Measurements from ENCODE around the gene NAA25.
A peak's percentile ranks its signal among the peaks of the same experiment; 100 is the strongest.
"Not testable (repeated sequence)": the region's sequence is repeated elsewhere in the genome, so short reads cannot be mapped to it uniquely, and the experiment has no call there.

The NAA25 gene

DNA sequence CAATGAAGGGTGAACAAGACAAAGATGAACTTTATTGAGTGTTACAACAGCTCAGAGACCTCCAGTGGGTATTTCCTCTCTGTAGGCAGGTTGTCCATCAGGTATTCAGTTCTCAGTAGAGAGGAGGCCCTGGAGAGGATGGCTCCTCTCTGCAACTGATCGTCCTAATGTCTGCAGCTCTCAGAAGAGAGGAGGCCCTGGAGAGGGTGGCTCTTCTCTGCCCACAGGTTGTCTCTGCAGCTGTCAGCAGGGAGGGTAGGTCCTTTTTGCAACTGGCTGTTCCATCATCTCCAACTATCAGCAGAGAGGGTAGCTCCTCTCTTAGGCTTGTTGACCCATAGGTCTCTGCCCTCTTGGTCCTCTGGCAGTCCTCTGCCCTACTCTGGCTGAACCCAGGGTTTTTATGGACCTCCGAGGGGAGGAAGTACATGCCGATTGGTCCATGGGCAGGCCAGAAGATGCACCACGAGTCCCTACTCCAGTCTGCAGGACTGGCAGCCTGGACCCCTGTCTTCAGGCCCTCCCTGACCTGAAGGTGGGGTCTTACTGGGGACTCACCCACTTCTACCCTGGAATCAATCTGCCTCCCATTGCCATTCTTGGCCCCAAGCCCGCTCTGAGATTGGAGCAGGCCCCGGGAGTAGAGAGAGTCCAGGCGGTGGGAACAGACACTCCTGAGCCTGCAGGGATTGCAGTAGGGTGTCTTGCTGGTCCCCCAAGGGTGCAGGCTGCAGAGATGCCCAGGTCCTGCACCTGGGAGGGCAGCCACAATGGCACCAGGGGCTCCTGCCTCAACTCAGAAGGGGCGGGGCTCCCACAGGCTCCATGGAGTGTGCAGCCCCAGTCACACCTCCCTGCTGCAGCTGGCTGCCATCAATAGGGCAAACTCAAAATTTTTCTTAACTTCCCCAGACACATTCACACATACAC is 97.9 kb downstream of the NAA25 start:
- H3K9me3 ChIP-seq (replicated peaks in 1 of 11): peaks cover 0 to 16% (median 9%) of the 10 kb centered on the region in 11 experiments; a peak in 15 of 22 replicates
- no peak overlapping the region for H3K4me3 ChIP-seq
- H3K4me2 ChIP-seq: peak overlapping the region in 7 of 11 experiments; percentile 6 to 99 (median 95); a peak in 12 of 22 replicates
- H3K9ac ChIP-seq: no peak overlapping the region
- peaks cover 0 to 51% (median 0%) of the 10 kb centered on the region in 11 experiments; a peak in 6 of 22 replicates for H3K27me3 ChIP-seq
- H3K4me1 ChIP-seq: peaks cover 29 to 71% (median 65%) of the 10 kb centered on the region in 10 experiments
- no peak for TF ChIP-seq Cebpa-rat (IDR thresholded peaks at IDR 0.05)
- peaks cover 1 to 22% (median 14%) of the 10 kb centered on the region in 11 experiments; a peak in 14 of 22 replicates for H4K20me1 ChIP-seq
- H3K27ac ChIP-seq: no peak overlapping the region
- peaks cover 0 to 18% (median 14%) of the 10 kb centered on the region in 11 experiments; a peak in 19 of 22 replicates for H3K36me3 ChIP-seq

DNA sequence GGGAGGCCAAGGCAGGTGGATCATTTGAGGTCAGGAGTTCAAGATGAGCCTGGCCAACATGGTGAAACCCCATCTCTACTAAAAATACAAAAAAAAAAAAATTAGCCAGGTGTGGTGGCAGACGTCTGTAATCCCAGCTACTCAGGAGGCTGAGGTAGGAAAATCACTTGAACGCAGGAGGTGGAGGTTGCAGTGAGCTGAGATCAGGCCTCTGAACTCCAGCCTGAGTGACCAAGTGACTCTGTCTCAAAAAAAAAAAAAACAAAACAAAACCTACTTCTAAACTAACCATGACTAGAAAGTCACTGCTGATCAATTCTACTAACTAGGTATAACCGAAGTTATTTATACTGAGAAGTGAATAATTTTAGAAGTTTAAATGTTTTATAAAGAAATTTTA is 99.0 kb downstream of the NAA25 start:
- H3K36me3 ChIP-seq: peaks cover 0 to 13% (median 9%) of the 10 kb centered on the region in 11 experiments; a peak in 7 of 22 replicates
- H3K4me3 ChIP-seq, H3K4me2 ChIP-seq, H3K27ac ChIP-seq, H3K9ac ChIP-seq: not testable (repeated sequence)
- peaks cover 24 to 70% (median 60%) of the 10 kb centered on the region in 10 experiments for H3K4me1 ChIP-seq
- H3K27me3 ChIP-seq: peaks cover 0 to 61% (median 0%) of the 10 kb centered on the region in 11 experiments; a peak in 7 of 22 replicates
- peaks cover 0 to 15% (median 9%) of the 10 kb centered on the region in 11 experiments; a peak in 13 of 22 replicates for H3K9me3 ChIP-seq (replicated peaks in 1 of 11)
- peaks cover 0 to 12% (median 4%) of the 10 kb centered on the region in 11 experiments; a peak in 6 of 22 replicates for H4K20me1 ChIP-seq

DNA sequence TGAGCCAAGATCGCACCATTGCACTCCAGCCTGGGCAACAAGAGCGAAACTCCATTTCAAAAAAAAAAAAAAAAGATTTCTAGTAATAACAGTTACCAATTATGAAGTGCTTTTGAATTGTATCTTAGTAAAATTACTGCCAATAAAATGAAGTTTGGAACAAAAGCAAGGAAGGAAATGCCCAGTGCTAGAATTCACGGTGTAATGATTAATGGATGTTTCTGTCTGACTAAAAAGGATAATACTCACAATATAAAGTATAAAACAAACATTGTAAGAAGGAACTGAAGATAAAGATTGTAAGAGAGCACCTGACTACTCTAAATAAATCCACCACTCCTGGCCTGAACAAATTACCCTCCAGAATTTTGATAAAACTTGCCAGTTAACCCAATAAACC is 99.7 kb downstream of the NAA25 start:
- H3K9me3 ChIP-seq (replicated peaks in 1 of 11): peaks cover 0 to 15% (median 9%) of the 10 kb centered on the region in 11 experiments; a peak in 13 of 22 replicates
- H3K36me3 ChIP-seq: peaks cover 0 to 13% (median 9%) of the 10 kb centered on the region in 11 experiments; a peak in 8 of 22 replicates
- TF ChIP-seq Cebpa-rat (IDR thresholded peaks at IDR 0.05): no peak
- no peak overlapping the region for H3K9ac ChIP-seq
- peaks cover 0 to 13% (median 0%) of the 10 kb centered on the region in 11 experiments; a peak in 6 of 22 replicates for H4K20me1 ChIP-seq
- no peak overlapping the region for H3K27ac ChIP-seq
- peak overlapping the region in 2 of 11 experiments; percentile 62 to 65; a peak in 3 of 22 replicates for H3K4me2 ChIP-seq
- no peak overlapping the region for H3K4me3 ChIP-seq
- peaks cover 24 to 71% (median 55%) of the 10 kb centered on the region in 10 experiments for H3K4me1 ChIP-seq
- peaks cover 0 to 68% (median 0%) of the 10 kb centered on the region in 11 experiments; a peak in 8 of 22 replicates for H3K27me3 ChIP-seq

DNA sequence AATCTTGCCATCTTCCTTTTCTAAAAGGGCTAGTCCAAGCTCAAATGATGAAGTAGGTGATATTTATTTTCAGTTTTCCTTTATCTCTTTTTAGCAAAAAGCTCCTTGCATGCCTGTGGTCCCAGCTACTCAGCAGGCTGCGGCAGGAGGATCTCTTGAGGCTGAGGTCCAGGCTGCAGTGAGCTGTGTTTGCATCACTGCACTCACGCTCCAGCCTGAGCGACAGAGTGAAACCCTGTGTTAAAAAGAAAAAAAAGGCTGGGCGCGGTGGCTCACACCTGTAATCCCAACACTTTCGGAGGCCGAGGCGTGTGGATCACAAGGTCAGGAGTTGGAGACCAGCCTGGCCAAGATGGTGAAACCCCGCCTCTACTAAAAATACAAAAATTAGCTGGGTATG is 100.6 kb downstream of the NAA25 start:
- Histone ChIP-seq H3K9me3 (replicated peaks in 1 of 11) (peaks cover 0 to 15% (median 9%) of the 10 kb centered on the region in 11 experiments; a peak in 13 of 22 replicates), H4K20me1 (peaks cover 0 to 13% (median 0%) of the 10 kb centered on the region in 11 experiments; a peak in 5 of 22 replicates), H3K27me3 (peaks cover 0 to 78% (median 0%) of the 10 kb centered on the region in 11 experiments; a peak in 8 of 22 replicates), H3K4me1 (peaks cover 24 to 73% (median 54%) of the 10 kb centered on the region in 10 experiments), H3K9ac (peak overlapping the region in 3 of 11 experiments; percentile 6 to 52 (median 49); a peak in 5 of 22 replicates), H3K36me3 (peaks cover 0 to 13% (median 9%) of the 10 kb centered on the region in 11 experiments; a peak in 8 of 22 replicates), H3K4me2 (peak overlapping the region; percentile 21 to 66 (median 55); a peak in 19 of 22 replicates), H3K27ac (peak overlapping the region in 4 of 11 experiments; percentile 2 to 48 (median 10); a peak in 4 of 22 replicates), H3K4me3 (no peak overlapping the region)
- no peak for TF ChIP-seq Cebpa-rat (IDR thresholded peaks at IDR 0.05)

DNA sequence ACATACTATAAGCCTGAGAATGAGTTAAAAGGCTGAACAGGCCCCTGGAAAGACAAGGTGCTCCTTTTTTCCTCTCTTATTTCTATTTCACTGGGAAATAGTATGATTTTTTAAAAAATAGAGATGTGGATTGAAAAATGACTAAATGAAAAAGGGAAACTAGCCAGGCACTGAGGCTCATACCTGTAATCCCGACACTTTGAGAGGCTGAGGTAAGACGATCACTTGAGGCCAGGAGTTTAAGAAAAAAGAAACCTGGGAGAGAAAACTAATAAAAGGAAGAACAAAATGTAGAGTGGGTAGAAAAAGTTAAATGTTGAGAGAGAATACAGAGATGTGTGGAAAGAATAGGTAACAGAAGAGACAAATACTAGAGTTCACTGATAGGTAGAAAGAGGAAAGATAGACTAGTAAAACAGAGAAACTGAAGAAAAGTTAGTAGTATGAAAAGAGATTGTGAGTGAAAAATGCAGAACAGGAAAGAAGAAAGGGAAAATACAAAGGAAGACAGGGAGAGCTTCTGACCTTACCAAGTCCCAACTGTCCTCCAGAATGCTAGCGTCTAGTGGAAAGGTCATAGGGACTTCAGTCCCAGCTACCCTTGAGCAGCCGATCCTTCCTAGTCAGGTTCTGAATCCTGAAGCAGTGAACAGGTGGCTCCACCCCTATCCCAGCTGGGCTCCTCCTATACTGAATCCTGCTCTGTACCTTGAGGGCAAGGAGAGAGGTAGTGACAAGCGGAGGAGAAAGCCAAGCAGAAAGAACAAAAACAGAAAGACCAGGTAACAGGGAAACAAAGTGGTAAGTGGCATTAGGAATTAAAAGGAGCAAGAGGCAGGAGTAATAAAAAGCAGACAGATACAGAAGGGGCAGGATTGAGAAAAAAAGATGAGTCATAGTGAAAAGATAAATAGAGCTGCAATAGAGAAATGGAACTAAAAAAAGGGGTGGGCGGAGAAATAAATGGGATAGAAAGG is 102.9 kb downstream of the NAA25 start:
- peaks cover 0 to 20% (median 0%) of the 10 kb centered on the region in 11 experiments; a peak in 6 of 22 replicates for H4K20me1 ChIP-seq
- no peak overlapping the region for H3K4me3 ChIP-seq
- H3K4me2 ChIP-seq: peak overlapping the region; percentile 33 to 79 (median 62)
- H3K9ac ChIP-seq: no peak overlapping the region
- TF ChIP-seq Cebpa-rat (IDR thresholded peaks at IDR 0.05): no peak
- H3K4me1 ChIP-seq: peaks cover 29 to 74% (median 57%) of the 10 kb centered on the region in 10 experiments
- peaks cover 0 to 7% (median 4%) of the 10 kb centered on the region in 11 experiments; a peak in 12 of 22 replicates for H3K9me3 ChIP-seq (replicated peaks in 1 of 11)
- peak overlapping the region in 2 of 11 experiments; percentile 10 to 48; a peak in 3 of 22 replicates for H3K27ac ChIP-seq
- H3K27me3 ChIP-seq: peaks cover 0 to 97% (median 0%) of the 10 kb centered on the region in 11 experiments; a peak in 8 of 22 replicates
- peaks cover 0 to 7% (median 5%) of the 10 kb centered on the region in 11 experiments; a peak in 8 of 22 replicates for H3K36me3 ChIP-seq

DNA sequence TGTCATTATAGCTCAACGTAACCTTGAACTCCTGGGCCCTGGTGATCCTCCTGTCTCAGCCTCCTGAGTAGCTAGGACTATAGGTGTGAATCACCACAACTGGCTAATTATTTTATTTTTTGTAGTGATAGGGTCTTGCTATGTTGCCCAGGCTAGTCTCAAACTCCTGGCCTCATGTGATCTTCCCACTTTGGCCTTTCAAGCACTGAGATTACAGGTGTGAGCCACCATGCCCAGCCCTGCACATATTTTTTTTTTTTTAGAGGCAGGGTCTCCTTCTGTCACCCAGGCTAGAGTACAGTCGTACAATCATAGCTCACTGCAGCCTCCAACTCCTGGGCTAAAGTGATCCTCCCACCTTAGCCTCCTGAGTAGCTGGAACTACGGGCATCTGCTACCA is 104.5 kb downstream of the NAA25 start:
- Histone ChIP-seq H3K4me2 (no peak overlapping the region), H3K9ac (no peak overlapping the region), H3K9me3 (replicated peaks in 1 of 11) (no peaks in the 10 kb centered on the region), H3K4me1 (peaks cover 31 to 82% (median 67%) of the 10 kb centered on the region in 10 experiments), H3K27ac (no peak overlapping the region), H4K20me1 (peaks cover 0 to 23% (median 0%) of the 10 kb centered on the region in 11 experiments; a peak in 6 of 22 replicates), H3K27me3 (peaks cover 0 to 98% (median 0%) of the 10 kb centered on the region in 11 experiments; a peak in 8 of 22 replicates), H3K36me3 (no peaks in the 10 kb centered on the region; a peak in 1 of 22 replicates), H3K4me3 (no peak overlapping the region)
- TF ChIP-seq Cebpa-rat (IDR thresholded peaks at IDR 0.05): no peak

DNA sequence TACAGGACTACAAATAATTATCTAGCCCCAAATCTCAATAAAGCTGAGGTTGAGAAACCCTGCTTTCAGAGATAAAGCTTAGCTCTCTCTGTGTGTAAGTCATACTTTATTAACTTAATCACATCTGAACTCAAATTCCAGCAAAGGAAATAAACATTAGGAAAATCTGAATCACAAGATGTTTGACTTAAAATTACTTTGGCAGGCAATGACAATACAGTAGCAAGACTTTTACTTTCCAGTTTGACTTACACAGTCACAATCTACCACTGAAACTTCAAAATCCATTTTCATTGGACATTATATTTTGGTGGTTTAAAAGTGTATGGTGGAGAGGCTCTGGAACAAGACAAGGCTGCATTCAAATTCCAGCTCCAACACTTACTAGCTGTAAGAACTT is 107.0 kb downstream of the NAA25 start:
- peak overlapping the region in 1 of 11 experiments; percentile 25; a peak in 2 of 22 replicates for H3K9ac ChIP-seq
- no peaks in the 10 kb centered on the region; a peak in 1 of 22 replicates for H3K36me3 ChIP-seq
- no peak for TF ChIP-seq Cebpa-rat (IDR thresholded peaks at IDR 0.05)
- H3K27ac ChIP-seq: peak overlapping the region in 1 of 11 experiments; percentile 50; a peak in 2 of 22 replicates
- H4K20me1 ChIP-seq: peaks cover 0 to 23% (median 0%) of the 10 kb centered on the region in 11 experiments; a peak in 6 of 22 replicates
- H3K4me2 ChIP-seq: peak overlapping the region; percentile 62 to 85 (median 78); a peak in 21 of 22 replicates
- H3K9me3 ChIP-seq (replicated peaks in 1 of 11): no peaks in the 10 kb centered on the region
- peaks cover 0 to 98% (median 0%) of the 10 kb centered on the region in 11 experiments; a peak in 8 of 22 replicates for H3K27me3 ChIP-seq
- H3K4me1 ChIP-seq: peaks cover 31 to 81% (median 56%) of the 10 kb centered on the region in 10 experiments
- H3K4me3 ChIP-seq: no peak overlapping the region
